Skin of body (tissue), 2 donors: Measurements from ENCODE around the gene ZNF479. TPM values are rescaled to one million over a fixed set of nuclear protein-coding genes. Genes with fewer than 3 reads are reported as not detected.
"Not testable (repeated sequence)": the region's sequence is repeated elsewhere in the genome, so short reads cannot be mapped to it uniquely, and the experiment has no call there.

Source experiments
- DNase-seq: peaks from one replicate; lab custom pipeline; 2025; lab: John Stamatoyannopoulos, UW
- total RNA-seq: library from RNA; depleted of rRNA; stranded (reverse); fragments of >200 nt; gene quantifications from one replicate; pipeline ENCODE4 v1.2.3, GENCODE V29; 2014

The ZNF479 gene
- total RNA-seq = not detected

DNA sequence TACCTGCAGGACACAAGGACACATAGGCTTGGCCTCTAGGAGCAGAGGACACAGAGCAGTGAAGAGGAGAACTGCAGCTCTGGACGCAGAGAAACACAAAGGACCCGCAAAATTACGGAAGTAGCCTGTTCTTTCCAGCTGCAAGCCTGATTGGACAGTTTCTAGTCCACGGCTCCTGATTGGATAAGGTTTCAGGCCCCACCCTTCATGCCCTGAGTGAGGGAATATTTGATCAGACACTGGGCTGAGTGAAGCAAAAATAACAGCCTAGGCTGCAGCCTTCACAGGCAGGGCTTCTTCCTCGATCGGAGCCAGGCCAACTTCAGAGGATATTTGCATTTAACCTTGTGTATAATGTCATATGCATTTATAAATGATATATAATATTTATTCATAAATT is at the start of gene ZNF479:
ZNF479 (minus strand) TSS at position 101 of the 400 bp plus-strand sequence. CDS start 112 bp downstream, outside the sequence.
- not testable (repeated sequence) for DNase-seq

DNA sequence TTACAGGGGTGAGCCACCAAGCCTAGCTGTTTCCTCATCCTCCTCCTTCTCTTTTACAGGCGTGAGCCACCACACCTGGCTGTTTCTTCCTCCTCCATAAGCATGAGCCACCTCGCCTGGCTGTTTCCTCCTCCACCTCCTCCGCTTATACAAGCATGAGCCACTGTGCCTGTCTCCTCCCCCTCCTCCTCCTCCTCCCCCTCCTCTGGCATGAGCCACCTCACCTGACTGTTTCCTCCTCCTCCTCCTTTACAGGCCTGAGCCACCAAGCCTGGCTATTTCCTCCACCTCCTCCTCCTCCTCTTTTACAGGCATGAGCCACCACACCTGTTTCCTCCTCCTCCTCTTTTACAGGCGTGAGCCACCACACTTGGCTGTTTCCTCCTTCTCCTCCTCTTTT is 49.8 kb upstream of the ZNF479 start:
- no peak for DNase-seq

DNA sequence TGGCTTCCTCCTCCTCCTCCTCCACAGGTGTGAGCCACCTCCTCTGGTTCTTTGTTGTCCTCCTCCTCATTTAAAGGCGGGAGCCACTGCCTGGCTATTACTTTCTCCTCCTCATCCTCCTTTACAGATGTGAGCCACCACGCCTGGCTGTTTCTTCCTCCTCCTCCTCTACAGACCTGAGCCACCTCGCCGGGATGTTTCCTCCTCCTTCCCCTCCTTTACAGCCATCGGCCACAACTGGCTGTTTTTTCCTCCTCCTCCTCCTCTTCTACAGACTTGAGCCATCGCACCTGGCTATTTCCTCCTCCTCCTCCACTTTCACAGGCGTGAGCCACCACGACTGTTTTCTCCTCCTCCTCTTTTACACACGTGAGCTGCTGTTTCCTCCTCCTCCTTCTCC is 49.0 kb upstream of the ZNF479 start:
- no peak for DNase-seq

DNA sequence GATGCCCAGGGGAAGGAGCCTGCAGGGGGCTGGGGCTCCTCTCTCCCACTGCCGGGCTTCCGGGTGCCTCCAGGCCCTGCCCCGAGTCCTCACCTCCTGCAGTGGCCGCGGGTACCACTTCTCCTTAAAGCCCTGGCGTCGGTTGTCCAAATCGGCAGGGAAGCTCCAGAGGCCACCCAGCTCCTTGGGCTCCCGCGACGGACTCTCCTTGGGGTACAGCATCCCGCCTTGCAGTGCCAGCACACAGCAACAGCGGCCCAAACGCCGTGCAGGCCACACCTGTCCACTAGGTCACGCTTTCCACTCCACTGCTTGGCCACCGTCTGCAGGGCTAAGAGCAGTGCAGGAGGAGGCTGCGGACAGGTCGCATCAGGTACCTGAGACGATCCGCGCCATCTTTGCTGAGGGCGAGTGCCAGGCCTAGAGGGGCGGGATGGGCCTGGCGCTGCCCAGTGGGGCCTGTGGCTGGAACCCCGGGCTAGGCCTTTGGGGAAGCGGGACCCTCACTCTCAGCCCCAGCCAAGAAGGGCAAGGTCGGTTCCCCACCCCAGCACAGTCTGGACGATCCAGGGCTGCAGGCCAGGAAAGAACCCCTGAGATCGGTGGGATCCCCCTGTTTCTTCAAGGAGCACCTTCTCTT is 47.7 kb upstream of the ZNF479 start:
- no peak for DNase-seq

DNA sequence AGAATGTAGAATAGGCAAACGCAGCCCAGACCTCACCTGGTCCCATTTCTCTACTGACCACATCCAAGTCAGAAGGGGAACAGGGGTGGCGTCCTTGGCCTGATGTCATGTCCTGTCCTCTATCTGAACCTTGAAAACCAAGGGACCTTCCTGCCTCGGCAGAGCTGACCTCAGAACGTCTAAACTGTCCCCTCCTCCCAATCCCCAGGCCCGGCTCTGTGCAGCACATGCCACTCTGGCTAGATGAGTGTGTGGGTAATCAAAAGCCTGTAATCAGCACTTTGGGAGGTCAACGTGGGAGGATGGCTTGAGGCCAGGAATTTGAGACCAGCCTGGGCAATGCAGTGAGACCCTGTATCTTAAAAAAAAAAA is 46.5 kb upstream of the ZNF479 start:
- no peak for DNase-seq

DNA sequence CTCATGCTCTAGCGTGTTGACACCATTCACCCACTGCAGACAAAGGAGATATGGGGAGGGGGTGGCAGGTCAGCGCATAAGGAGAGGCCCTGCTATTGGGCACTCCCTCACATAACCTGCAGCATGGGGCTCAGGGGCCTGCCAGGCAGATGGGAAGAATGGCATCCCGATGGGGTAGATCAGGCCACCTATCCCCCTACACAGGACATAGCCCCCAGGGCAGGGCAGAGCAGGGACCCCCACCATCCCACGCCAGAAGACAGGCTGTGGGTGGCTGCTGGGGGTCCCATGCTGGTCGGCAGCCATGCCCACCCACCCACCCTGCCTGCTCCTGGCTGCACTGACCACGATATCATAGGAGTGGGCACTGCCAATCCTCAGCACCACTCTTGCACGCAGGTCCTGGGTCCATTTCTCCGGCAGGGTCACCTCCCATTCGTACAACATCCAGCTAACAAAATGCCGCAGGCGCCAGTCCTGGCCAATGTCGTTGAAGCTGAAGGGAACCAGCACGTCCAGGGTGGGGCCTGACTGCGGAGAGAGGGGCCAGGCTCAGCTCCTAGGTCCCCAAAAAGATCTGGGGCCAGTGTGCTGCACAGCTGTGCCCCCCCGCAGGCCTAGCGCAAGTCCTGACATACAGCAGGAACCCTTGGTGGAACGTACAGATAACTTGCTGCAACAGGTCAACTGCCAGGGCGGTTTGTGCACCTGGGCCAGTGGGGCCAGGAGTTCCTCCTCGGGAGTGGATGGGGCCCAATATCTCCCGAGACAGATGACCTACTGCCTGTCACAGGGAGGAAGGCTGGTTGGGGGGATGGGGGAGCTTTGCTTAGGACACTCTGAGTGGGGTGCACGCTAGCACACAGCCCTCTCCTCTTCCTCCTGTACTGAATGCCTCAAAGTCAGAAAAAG is 45.9 kb upstream of the ZNF479 start:
- no peak for DNase-seq

DNA sequence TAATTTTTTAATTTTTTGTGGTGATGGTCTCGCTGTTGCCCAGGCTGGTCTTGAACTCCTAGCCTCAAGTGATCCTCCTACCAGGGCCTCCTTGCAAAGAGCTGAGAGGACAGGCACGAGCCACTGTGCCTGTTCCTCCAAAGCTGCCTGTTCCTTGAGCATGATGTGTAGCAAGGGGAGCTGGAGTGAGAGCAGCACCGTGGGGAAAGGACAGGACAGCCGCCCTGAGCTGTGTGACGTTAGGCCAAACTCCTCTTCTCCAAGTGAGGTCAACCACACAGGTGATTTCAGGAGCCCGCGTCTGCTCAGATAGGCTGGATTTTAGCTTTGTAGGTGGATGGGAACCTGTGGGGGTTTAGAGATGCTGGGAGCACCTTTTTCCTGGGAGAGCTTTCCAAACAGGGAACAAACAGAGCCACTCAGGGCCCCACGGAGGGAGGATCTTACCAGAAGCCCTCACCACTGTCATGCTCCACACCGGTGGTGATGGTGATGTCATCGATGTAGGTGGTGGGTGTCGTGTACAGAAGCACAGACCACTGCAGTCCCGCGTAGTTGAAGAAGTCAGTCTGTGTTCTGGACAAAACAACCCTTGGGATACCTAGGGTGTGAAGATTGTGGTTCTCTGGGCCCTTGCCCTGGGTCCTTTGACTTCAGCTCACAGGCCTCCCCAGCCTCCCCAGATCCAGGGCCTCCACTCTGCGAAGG is 44.8 kb upstream of the ZNF479 start:
- no peak for DNase-seq

DNA sequence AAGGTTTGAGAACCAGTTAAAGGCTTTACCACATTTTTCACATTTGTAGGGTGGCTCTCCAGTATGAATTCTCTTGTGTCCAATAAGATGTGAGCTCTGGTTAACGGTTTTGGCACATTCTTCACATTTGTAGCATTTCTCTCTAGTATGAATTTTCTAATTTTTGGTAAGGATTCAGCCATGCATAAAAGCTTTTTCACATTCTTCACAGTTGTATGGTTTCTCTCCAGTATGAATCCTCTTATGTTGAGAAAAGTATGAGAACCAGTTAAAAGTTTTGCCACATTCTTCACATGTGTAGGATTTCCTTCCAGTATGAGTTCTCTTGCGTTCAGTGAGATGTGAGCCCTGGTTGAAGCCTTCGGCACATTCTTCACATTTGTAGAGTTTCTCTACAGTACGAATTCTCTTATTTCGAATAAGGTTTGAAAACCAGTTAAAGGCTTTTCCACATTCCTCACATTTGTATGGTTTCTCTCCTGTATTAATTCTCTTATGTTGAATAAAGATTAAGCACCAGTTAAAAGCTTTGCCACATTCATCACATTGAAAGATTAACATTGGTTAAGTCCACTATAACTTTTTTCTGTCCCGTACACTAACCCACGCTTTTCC is 33.2 kb upstream of the ZNF479 start:
- no peak for DNase-seq

DNA sequence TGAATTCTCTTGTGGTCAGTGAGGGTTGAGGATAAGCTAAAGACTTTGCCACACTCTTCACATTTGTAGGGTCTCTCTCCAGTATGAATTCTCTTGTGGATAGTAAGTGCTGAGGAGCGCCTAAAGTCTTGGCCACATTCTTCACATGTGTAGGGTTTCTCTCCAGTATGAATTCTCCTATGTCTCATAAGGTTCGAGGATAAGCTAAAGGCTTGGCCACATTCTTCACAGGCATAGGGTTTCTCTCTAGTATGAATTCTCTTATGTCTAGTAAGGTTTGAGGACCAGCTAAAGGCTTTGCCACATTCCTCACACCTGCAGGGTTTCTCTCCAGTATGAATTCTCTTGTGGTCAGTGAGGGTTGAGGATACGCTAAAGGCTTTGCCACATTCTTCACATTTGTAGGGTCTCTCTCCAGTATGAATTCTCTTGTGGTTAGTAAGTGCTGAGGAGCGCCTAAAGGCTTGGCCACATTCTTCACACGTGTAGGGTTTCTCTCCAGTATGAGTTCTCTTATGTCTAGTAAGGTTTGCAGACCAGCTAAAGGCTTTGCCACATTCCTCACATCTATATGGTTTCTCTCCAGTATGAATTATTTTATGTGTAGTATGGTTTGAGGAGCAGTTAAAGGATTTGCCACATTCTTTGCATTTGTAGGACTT is 12.0 kb downstream of the ZNF479 start:
- not testable (repeated sequence) for DNase-seq
